Measurements from ENCODE around the gene FAT1.

FAT1 gene

GRCh38 chr4:186754976-186755375 is 31.3 kb upstream of the FAT1 start:
- no peak for FAIRE-seq
- no peak for DNase-seq (ENCODE audit: extremely low spot score, insufficient read length, low read depth)

DNA sequence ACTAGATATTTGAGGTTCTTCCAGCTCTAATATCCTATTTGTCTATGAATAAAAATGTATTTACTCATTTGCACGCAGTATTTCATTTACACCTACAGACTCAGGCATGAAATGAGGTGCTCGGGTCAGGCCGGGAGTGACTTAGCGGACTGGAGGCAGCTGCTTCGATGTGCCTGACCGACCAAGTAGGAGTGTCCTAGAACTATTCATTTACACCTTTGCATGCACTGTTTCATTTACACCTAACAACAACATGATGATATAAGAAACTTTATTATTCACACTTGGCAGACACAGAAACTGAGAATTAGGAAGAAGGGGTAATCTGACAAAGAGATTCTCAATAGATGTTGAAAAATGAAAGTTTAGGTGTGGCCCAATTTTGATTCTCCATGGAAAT is 28.7 kb upstream of the FAT1 start:
- no peak for DNase-seq (ENCODE audit: extremely low spot score, insufficient read length, low read depth)
- FAIRE-seq = no peak

DNA sequence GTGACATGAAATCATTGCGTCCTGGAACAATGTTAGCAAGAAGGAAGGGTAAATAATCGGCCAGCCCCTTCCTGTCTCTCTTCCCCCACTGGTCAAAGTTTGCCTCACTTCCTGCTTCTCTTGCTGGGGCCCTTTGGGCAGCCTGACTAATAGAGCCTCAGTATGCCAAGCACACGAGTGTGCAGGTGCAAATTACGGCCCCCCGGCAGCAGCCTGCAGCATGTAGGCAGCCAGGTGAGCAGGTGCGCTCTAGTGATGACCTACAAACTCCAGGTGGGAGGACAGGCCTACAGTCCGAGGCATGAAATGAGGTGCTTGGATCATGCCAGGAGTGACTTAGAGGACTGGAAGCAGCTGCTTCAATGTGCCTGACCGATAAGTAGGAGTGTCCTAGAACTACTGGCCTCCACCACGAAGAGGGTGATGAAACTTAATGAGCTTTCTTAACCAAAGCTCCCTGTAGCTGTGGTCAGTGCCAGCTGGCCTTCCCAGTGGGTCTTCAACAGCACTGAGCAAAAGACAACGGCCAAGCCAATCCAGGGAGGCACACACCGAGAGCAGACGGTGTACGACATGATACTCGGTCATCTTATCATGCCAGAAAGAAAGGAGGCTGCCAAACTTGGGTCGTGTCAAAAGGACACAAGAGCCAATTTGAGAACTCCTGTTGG is 26.1 kb upstream of the FAT1 start:
- DNase-seq (ENCODE audit: extremely low spot score, insufficient read length, low read depth) = no peak

GRCh38 chr4:186746581-186746980 is 22.9 kb upstream of the FAT1 start:
- FAIRE-seq = no peak
- DNase-seq (ENCODE audit: extremely low spot score, insufficient read length, low read depth) = no peak

More for the DNA sequence above, 26.1 kb upstream of the FAT1 start:
- FAIRE-seq = no peak

- FAIRE-seq = no peak
- DNase-seq (ENCODE audit: extremely low spot score, insufficient read length, low read depth) = no peak
Measured at GRCh38 chr4:186743261-186743660, 19.6 kb upstream of the FAT1 start.

DNA sequence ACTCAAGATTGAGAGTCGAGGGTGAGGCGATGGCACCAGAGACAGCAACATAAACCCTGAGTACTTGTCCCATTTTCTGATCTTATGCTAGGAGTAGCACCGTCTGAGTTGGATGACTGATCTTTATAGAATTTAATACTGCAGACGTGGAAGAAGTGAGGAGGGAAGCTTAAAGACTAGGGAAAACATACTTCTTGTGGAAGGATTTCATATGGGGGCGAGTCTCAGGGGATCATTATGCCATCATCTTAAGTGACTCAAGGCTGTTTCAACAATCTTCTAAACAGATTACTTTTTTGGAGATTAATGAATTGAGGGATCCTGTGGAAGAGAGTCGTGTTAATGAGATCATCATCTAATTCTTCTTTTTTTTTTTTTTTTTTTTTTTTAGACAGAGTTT is 17.2 kb upstream of the FAT1 start:
- DNase-seq (ENCODE audit: extremely low spot score, insufficient read length, low read depth) (no peak), FAIRE-seq (no peak)

DNA sequence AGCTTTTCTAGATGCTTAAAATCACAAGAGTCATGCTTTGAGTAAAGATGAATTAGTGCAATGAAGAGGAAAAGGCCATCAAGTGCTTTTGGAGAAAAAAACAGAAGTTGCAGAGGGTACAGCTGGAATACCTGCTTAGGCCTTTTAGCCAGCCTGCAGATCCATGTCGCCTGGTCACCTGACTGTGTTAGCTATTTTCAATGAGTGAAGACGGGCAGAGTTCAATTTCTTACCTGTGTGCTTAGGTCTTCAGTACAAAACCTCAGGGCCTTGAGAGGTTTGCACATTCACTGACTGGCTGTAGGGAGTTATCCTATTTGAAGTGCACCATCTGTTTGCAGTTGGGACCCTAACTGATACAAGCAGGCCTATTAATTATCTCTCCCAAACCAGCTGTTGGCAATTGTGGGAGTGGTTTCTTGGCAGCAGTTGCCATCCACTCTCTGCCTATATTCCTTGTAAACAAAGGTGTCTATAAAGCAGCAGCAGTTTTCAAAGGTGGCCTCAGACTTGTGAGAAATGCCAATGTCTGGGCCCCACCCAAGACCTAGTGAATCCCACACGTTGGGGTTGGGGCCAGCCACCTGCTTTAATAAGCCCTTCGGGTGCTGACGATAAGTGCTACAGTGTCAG is 16.3 kb upstream of the FAT1 start:
- DNase-seq (ENCODE audit: extremely low spot score, insufficient read length, low read depth) (no peak), FAIRE-seq (no peak)

GRCh38 chr4:186739317-186739716 is 15.7 kb upstream of the FAT1 start:
- FAIRE-seq = no peak
- no peak for DNase-seq (ENCODE audit: extremely low spot score, insufficient read length, low read depth)

DNA sequence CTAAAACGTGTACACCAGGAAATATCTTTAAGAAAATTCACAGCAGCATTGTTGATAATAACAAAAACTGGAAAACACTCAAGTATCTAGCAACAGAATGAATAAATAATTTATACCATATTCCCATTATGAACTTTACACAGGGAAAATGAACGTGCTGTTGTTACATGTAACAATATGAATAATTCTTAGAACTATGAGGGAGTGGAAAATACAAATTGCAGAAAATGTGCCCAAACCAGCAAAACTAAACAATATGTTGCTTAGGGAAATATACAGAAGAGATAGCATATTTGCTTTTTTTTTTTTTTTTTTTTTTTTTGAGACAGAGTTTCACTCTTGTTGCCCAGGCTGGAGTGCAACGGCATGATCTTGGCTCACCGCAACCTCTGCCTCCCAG is 14.8 kb upstream of the FAT1 start:
- FAIRE-seq = no peak

GRCh38 chr4:186737427-186737826 is 13.8 kb upstream of the FAT1 start:
- FAIRE-seq (no peak), DNase-seq (ENCODE audit: extremely low spot score, insufficient read length, low read depth) (no peak)

More for the DNA sequence above, 14.8 kb upstream of the FAT1 start:
- no peak for DNase-seq (ENCODE audit: extremely low spot score, insufficient read length, low read depth)

DNA sequence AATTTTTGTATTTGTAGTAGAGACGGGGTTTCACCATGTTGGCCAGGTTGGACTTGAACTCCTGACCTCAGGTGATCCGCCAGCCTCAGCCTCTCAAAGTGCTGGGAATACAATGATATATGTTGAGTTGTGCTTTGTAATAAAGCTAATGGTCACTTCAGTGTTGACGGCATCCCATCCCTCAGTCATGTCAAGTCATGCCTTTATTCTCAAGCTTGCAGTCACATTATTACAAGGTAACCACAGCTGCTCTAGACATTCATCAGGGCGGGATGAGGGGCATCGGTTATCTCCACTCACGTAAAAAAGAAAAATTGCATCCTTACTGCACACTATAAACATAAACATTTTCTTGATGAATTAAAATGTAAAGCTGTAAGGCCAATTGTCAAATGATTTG is 12.8 kb upstream of the FAT1 start:
- DNase-seq (ENCODE audit: extremely low spot score, insufficient read length, low read depth) = no peak
- FAIRE-seq = no peak

GRCh38 chr4:186734251-186734650 is 10.6 kb upstream of the FAT1 start:
- FAIRE-seq = no peak
- DNase-seq (ENCODE audit: extremely low spot score, insufficient read length, low read depth) = no peak

- FAIRE-seq (no peak), DNase-seq (ENCODE audit: extremely low spot score, insufficient read length, low read depth) (no peak)
Measured at GRCh38 chr4:186733778-186734177, 10.1 kb upstream of the FAT1 start.

DNA sequence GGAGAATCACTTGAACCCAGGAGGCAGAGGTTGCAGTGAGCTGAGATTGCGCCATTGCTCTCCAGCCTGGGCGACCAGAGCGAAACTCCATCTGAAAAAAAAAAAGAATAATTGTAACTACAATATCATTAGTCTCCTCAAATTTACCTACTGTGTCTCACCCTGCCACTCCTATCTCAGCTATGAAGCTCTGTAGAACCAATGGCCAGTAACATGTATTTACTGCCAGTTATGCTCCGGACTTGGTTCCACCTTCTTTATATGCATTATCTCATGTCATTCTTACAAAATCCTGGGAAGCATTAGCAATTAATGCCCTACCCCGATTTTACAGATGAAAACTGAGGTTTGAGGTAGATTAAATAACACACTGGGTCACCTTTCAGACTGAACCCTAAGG is 7.0 kb upstream of the FAT1 start:
- no peak for FAIRE-seq
- DNase-seq (ENCODE audit: extremely low spot score, insufficient read length, low read depth) = no peak

- FAIRE-seq = no peak
- DNase-seq (ENCODE audit: extremely low spot score, insufficient read length, low read depth) = no peak
Measured at GRCh38 chr4:186729856-186730255, 6.2 kb upstream of the FAT1 start.

- FAIRE-seq (no peak), DNase-seq (ENCODE audit: extremely low spot score, insufficient read length, low read depth) (no peak)
Measured at GRCh38 chr4:186728631-186729271, 5.1 kb upstream of the FAT1 start.

DNA sequence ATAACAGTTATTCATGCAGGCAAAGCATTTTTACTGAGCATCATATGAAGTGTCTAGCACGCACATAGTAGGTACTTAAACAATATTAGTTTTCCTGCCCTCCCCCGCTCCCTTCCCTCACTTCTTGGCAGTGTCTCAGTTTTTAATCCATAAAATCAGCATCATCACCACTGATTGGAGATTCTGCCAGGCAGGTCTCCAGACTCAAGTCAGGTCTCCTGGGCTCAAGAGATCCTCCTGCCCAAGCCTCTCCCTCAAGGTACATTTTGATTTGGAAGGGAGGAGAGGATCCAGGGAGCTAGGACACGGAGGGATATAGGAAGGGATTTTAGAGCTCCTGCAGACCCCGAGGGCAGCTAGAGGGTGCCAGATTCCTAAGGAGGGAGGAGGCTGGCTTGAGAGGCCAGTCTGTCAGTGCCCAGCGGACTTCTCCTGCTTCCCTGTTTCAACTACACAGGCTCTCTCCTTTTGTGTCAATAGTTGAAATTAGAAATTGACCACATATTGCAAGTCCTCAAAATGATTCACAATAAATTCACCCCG is 4.4 kb upstream of the FAT1 start:
- FAIRE-seq = no peak
- no peak for DNase-seq (ENCODE audit: extremely low spot score, insufficient read length, low read depth)

DNA sequence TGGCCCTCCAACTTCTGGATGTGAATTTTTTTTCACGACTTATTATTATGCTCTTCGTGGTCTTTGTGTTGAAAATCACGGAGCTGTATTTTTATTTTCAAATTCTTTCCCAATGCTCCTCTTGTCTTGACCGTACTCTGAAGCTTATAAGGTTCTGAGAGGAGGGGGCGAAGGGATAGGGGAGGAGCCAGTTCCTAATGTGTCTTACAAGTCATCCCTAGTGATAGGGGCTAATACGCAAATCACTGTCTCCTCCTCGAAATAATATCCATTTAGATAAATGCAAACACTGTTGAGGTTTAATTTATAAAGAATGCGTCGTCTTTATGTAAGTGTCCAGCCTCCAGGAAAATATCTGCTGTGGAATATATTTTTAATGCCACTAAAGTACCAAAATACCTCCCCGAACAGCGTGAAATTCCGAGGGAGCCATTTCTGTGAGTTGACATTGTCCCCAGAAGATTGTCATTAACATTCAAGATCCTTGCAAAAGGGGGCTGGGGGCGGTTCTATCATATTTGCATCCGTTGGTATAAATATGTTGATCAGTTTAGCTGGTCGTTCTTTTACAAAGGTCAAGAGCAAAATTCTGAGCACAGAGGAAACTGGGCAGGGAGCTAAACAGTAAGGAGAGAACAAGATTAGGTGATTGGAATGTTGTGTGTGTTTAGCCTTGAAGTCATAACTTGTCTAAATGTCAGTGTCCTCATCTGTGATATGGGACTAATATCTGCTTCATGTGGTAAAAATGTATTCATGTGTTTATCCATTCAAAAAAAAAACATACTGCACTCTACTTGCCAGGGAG is 3.7 kb upstream of the FAT1 start:
- no peak for DNase-seq (ENCODE audit: extremely low spot score, insufficient read length, low read depth)
- FAIRE-seq = no peak

DNA sequence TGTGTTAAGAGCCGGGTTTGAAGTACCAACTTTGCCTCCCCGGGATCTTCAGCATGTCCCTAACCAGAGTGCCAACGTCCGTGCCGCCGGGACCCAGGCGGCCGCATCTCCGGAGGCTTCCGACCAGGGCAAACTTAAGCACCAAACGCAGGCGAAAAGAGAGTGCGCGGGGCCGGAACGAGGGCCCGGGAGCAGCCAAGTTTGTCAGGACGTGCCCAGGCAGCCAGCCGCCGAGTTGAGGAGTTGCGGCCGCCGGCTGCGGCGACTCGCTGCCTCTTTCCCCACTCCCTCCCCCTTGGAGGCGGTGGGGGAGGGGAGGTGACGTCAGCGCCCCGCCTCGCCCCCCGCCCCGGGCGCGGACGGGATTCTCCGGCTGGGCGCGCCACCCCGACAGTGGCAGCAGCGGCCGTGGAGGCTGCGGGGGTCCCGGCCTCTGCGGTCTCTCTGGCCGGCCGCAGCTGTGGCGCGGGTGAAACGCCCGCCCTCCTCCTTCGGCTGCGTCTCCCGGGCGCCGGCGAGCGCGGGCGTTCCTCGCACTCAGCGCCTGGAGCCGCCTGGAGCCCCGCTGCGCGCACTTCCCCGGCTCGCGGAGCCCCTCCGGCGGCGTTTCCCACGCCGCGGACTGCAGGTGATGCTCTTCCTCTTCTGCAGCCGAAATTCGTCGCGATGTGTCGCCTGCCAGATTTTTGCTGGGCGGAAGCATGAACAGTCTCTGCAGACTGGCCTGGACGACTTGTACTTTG is 2.9 kb upstream of the FAT1 start:
- DNase-seq (ENCODE audit: extremely low spot score, insufficient read length, low read depth) = no peak
- no peak for FAIRE-seq
